ENCODE measurements around the gene DDC.

Gene DDC

GRCh38 chr7:50448823-50449222 lies 116.4 kb downstream of the DDC start:
- Histone ChIP-seq H3K79me2 (ENCODE audit: low read length) (peaks cover 45% of the 10 kb centered on the region), H3K9me3 (ENCODE audit: insufficient read depth, low read length) (no peaks in the 10 kb centered on the region), H3K36me3 (replicated peaks; ENCODE audit: low read depth, low read length) (peaks cover 36% of the 10 kb centered on the region), H3K27me3 (ENCODE audit: low read depth, low read length) (no peaks in the 10 kb centered on the region), H4K20me1 (ENCODE audit: insufficient read depth, low read length) (peaks cover 24% of the 10 kb centered on the region), H3K4me2 (ENCODE audit: low read length) (peak overlapping the region; percentile 89), H3K9ac (ENCODE audit: low read length) (peak overlapping the region; percentile 85; the same call in 1 of the 2 replicates), H3K27ac (ENCODE audit: low read length) (peak overlapping the region; percentile 55), H2AFZ (ENCODE audit: low read depth, low read length) (no peak overlapping the region), H3K4me3 (ENCODE audit: low read length) (peak overlapping the region; percentile 90), H3K4me1 (ENCODE audit: low read length) (peaks cover 33% of the 10 kb centered on the region)
- TF ChIP-seq CTCF (IDR thresholded peaks at IDR 0.05; ENCODE audit: low read depth, low read length) = no peak
- no peak for TF ChIP-seq EZH2phosphoT487 (IDR thresholded peaks at IDR 0.05; ENCODE audit: low read depth)

GRCh38 chr7:50446542-50446960 lies 118.7 kb downstream of the DDC start:
- peaks cover 49% of the 10 kb centered on the region for H3K36me3 ChIP-seq (replicated peaks; ENCODE audit: low read depth, low read length)
- H3K9ac ChIP-seq (ENCODE audit: low read length) = no peak overlapping the region
- peaks cover 33% of the 10 kb centered on the region for H3K4me1 ChIP-seq (ENCODE audit: low read length)
- H3K4me3 ChIP-seq (ENCODE audit: low read length) = no peak overlapping the region
- H4K20me1 ChIP-seq (ENCODE audit: insufficient read depth, low read length) = peaks cover 24% of the 10 kb centered on the region
- H3K9me3 ChIP-seq (ENCODE audit: insufficient read depth, low read length) = no peaks in the 10 kb centered on the region
- TF ChIP-seq EZH2phosphoT487 (IDR thresholded peaks at IDR 0.05; ENCODE audit: low read depth) (no peak), CTCF (IDR thresholded peaks at IDR 0.05; ENCODE audit: low read depth, low read length) (no peak)
- H3K79me2 ChIP-seq (ENCODE audit: low read length) = peaks cover 56% of the 10 kb centered on the region
- H2AFZ ChIP-seq (ENCODE audit: low read depth, low read length) = no peak overlapping the region
- no peak overlapping the region for H3K27ac ChIP-seq (ENCODE audit: low read length)
- H3K4me2 ChIP-seq (ENCODE audit: low read length) = 0 out of 2 replicates have a peak overlapping the region, but pooled peaks have one; percentile 1
- H3K27me3 ChIP-seq (ENCODE audit: low read depth, low read length) = no peaks in the 10 kb centered on the region

GRCh38 chr7:50436133-50436806 lies 128.9 kb downstream of the DDC start:
- no peak for TF ChIP-seq EZH2phosphoT487 (IDR thresholded peaks at IDR 0.05; ENCODE audit: low read depth)
- no peak for TF ChIP-seq CTCF (IDR thresholded peaks at IDR 0.05; ENCODE audit: low read depth, low read length)
- H3K9me3 ChIP-seq (ENCODE audit: insufficient read depth, low read length) = no peaks in the 10 kb centered on the region
- peaks cover 36% of the 10 kb centered on the region for H3K36me3 ChIP-seq (replicated peaks; ENCODE audit: low read depth, low read length)
- no peak overlapping the region for H3K4me2 ChIP-seq (ENCODE audit: low read length)
- H4K20me1 ChIP-seq (ENCODE audit: insufficient read depth, low read length) = no peaks in the 10 kb centered on the region; the same call in 1 of the 2 replicates
- peaks cover 4% of the 10 kb centered on the region; the same call in 1 of the 2 replicates for H3K79me2 ChIP-seq (ENCODE audit: low read length)
- H3K4me1 ChIP-seq (ENCODE audit: low read length) = no peaks in the 10 kb centered on the region
- no peak overlapping the region for H3K27ac ChIP-seq (ENCODE audit: low read length)
- no peak overlapping the region for H3K4me3 ChIP-seq (ENCODE audit: low read length)
- no peak overlapping the region for H3K9ac ChIP-seq (ENCODE audit: low read length)
- H2AFZ ChIP-seq (ENCODE audit: low read depth, low read length) = no peak overlapping the region
- no peaks in the 10 kb centered on the region for H3K27me3 ChIP-seq (ENCODE audit: low read depth, low read length)

- Histone ChIP-seq H3K4me3 (ENCODE audit: low read length) (no peak overlapping the region), H3K4me2 (ENCODE audit: low read length) (no peak overlapping the region), H3K79me2 (ENCODE audit: low read length) (no peaks in the 10 kb centered on the region), H3K27me3 (ENCODE audit: low read depth, low read length) (no peaks in the 10 kb centered on the region), H3K27ac (ENCODE audit: low read length) (no peak overlapping the region), H2AFZ (ENCODE audit: low read depth, low read length) (no peak overlapping the region), H3K36me3 (replicated peaks; ENCODE audit: low read depth, low read length) (no peaks in the 10 kb centered on the region), H4K20me1 (ENCODE audit: insufficient read depth, low read length) (no peaks in the 10 kb centered on the region), H3K4me1 (ENCODE audit: low read length) (no peaks in the 10 kb centered on the region), H3K9ac (ENCODE audit: low read length) (no peak overlapping the region), H3K9me3 (ENCODE audit: insufficient read depth, low read length) (no peaks in the 10 kb centered on the region)
- no peak for TF ChIP-seq CTCF (IDR thresholded peaks at IDR 0.05; ENCODE audit: low read depth, low read length)
- TF ChIP-seq EZH2phosphoT487 (IDR thresholded peaks at IDR 0.05; ENCODE audit: low read depth) = no peak
These were observed 133.4 kb downstream of the DDC start for GRCh38 chr7:50431722-50432305.
